Caco-2 (cell line): ENCODE results near the gene ATG16L1. TPM values are rescaled to one million over a fixed set of nuclear protein-coding genes. Genes with fewer than 3 reads are reported as not detected.

Experiments
- BruUV-seq: library from RNA; stranded (reverse); fragments of 400-500 nt; replicated peaks from 2 replicates; lab custom pipeline; 2021; lab: Mats Ljungman, UMichigan
- CTCF ChIA-PET: fragments of 300-600 bp; sonication (Branson Sonifier 250); formaldehyde crosslinking; loops from one replicate; lab custom pipeline; 2022; ENCODE audit warnings: antibody characterized with exemption; lab: Charles Lee
- POLR2A ChIA-PET: fragments of 300-600 bp; sonication (Branson Sonifier 250); formaldehyde crosslinking; loops from one replicate; lab custom pipeline; 2022; ENCODE audit warnings: antibody characterized with exemption; lab: Charles Lee
- DNase-seq, 2 experiments: peaks; one replicate each; pipeline versions ENCODE4 v3.0.0 to v3.0.0-alpha.2; 2020 to 2022
- H3K27me3 ChIP-seq: replicated peaks from 2 replicates; pipeline ENCODE4 v1.6.0; 2011; ENCODE audit warnings: low read length; ENCODE audit not compliant: control insufficient read depth, insufficient read depth
- H3K36me3 ChIP-seq: 2 replicates; pipeline ENCODE4 v1.5.1; 2011; ENCODE audit warnings: low read length; ENCODE audit not compliant: control insufficient read depth, insufficient read depth
- H3K4me1 ChIP-seq: fragments of 250-450 bp; sonication (Bioruptor Pico); 2 replicates; pipeline ENCODE4 v1.5.1; 2020; ENCODE audit warnings: mild to moderate bottlenecking
- H3K4me3 ChIP-seq: 2 replicates; pipeline ENCODE4 v1.5.1; 2011; ENCODE audit warnings: low read depth, mild to moderate bottlenecking, control low read depth, low read length
- H3K9me3 ChIP-seq: fragments of 250-450 bp; sonication (Bioruptor Pico); 2 replicates; pipeline ENCODE4 v1.5.1; 2020; ENCODE audit warnings: mild to moderate bottlenecking, moderate library complexity
- H3K27ac Mint-ChIP-seq: one replicate; pipeline ENCODE4 v1.8.0; 2022; ENCODE audit warnings: mixed read lengths; ENCODE audit not compliant: unreplicated experiment
- H3K27me3 Mint-ChIP-seq: one replicate; pipeline ENCODE4 v1.8.0; 2022; ENCODE audit warnings: mixed read lengths; ENCODE audit not compliant: insufficient read depth, unreplicated experiment
- H3K36me3 Mint-ChIP-seq: one replicate; pipeline ENCODE4 v1.8.0; 2022; ENCODE audit warnings: mild to moderate bottlenecking, mixed read lengths; ENCODE audit not compliant: insufficient read depth, unreplicated experiment
- H3K4me1 Mint-ChIP-seq: one replicate; pipeline ENCODE4 v1.8.0; 2022; ENCODE audit warnings: low read depth, mixed read lengths; ENCODE audit not compliant: unreplicated experiment
- H3K4me3 Mint-ChIP-seq: one replicate; pipeline ENCODE4 v1.8.0; 2022; ENCODE audit warnings: mild to moderate bottlenecking, moderate library complexity, mixed read lengths; ENCODE audit not compliant: unreplicated experiment
- H3K9me3 Mint-ChIP-seq: one replicate; pipeline ENCODE4 v1.8.0; 2022; ENCODE audit warnings: mixed read lengths; ENCODE audit not compliant: unreplicated experiment
- intact Hi-C: fragments of 100-400 bp; cut with micrococcal nuclease; formaldehyde crosslinking; loops from one replicate; pipeline ENCODE4 v1.10.0; 2022; ENCODE audit not compliant: unreplicated experiment
- total RNA-seq: library from RNA; stranded (reverse); gene quantifications from 2 replicates; pipeline ENCODE4 v1.2.3, GENCODE V29; 2022
- TF ChIP-seq, protein P1 (sequence below), 2 experiments: fragments of 200-600 bp in 1 of 2; IDR thresholded peaks; 1 replicate in 1 of 2; 2 replicates in 1 of 2; pipeline versions ENCODE4 v1.5.1 to v1.8.0; 2011 to 2022; ENCODE audit warnings: antibody characterized with exemption in 1 of 2, control low read depth in 1 of 2, inconsistent platforms in 1 of 2, low read depth in 1 of 2, low read length in 1 of 2, mild to moderate bottlenecking in 1 of 2, moderate library complexity in 1 of 2; ENCODE audit not compliant: insufficient read depth in 1 of 2, severe bottlenecking in 1 of 2, unreplicated experiment in 1 of 2

ATG16L1 gene
- total RNA-seq, 1 experiment from 2014 or later = 20.1 TPM

DNA sequence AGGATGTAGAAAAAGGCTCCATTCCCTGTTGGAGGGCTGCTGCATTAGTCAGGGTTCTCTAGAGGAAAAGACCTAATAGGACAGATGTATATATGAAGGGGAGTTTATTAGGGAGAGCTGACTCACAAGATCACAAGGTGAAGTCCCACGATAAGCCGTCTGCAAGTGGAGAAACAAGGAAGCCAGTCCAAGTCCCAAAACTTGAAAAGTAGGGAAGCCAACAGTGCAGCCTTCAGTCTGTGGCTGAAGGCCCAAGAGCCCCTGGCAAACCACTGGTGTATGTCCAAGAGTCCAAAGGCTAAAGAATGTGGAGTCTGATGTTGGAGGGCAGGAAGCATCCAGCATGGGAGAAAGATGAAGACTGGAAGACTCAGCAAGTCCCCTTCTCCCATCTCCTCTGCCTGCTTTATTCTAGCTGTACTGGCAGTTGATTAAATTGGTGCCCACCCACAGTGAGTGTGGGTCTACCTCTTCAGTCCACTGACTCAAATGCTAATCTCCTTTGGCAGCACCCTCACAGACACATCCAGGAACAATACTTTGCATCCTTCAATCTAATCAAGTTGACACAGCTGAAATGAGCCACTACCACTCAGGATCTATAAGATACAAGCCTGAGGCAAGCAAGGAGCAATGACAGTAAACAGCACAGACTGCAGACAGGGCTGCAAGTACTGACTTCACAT lies 30.0 kb upstream of the ATG16L1 start:
- intact Hi-C loops = no loop called here
- CTCF ChIA-PET = no interaction called here
- no peak for DNase-seq
- no peak overlapping the region for H3K4me3 ChIP-seq
- no peaks in the 10 kb centered on the region for H3K27me3 ChIP-seq
- H3K4me1 ChIP-seq = no peaks in the 10 kb centered on the region
- Mint-ChIP-seq H3K27me3 (peaks cover 5% of the 10 kb centered on the region), H3K4me3 (no peak overlapping the region), H3K9me3 (no peaks in the 10 kb centered on the region), H3K27ac (no peak overlapping the region), H3K36me3 (no peaks in the 10 kb centered on the region), H3K4me1 (no peaks in the 10 kb centered on the region)
- H3K36me3 ChIP-seq = no peaks in the 10 kb centered on the region
- BruUV-seq = no TSS peak
- POLR2A ChIA-PET = no interaction called here
- no peaks in the 10 kb centered on the region for H3K9me3 ChIP-seq
- TF ChIP-seq, protein P1, sequence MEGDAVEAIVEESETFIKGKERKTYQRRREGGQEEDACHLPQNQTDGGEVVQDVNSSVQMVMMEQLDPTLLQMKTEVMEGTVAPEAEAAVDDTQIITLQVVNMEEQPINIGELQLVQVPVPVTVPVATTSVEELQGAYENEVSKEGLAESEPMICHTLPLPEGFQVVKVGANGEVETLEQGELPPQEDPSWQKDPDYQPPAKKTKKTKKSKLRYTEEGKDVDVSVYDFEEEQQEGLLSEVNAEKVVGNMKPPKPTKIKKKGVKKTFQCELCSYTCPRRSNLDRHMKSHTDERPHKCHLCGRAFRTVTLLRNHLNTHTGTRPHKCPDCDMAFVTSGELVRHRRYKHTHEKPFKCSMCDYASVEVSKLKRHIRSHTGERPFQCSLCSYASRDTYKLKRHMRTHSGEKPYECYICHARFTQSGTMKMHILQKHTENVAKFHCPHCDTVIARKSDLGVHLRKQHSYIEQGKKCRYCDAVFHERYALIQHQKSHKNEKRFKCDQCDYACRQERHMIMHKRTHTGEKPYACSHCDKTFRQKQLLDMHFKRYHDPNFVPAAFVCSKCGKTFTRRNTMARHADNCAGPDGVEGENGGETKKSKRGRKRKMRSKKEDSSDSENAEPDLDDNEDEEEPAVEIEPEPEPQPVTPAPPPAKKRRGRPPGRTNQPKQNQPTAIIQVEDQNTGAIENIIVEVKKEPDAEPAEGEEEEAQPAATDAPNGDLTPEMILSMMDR (IDR thresholded peaks at IDR 0.05; ENCODE audit: insufficient read depth in 1 of 2, low read depth in 1 of 2, low read length in 1 of 2, severe bottlenecking in 1 of 2, unreplicated experiment in 1 of 2) = no peak

DNA sequence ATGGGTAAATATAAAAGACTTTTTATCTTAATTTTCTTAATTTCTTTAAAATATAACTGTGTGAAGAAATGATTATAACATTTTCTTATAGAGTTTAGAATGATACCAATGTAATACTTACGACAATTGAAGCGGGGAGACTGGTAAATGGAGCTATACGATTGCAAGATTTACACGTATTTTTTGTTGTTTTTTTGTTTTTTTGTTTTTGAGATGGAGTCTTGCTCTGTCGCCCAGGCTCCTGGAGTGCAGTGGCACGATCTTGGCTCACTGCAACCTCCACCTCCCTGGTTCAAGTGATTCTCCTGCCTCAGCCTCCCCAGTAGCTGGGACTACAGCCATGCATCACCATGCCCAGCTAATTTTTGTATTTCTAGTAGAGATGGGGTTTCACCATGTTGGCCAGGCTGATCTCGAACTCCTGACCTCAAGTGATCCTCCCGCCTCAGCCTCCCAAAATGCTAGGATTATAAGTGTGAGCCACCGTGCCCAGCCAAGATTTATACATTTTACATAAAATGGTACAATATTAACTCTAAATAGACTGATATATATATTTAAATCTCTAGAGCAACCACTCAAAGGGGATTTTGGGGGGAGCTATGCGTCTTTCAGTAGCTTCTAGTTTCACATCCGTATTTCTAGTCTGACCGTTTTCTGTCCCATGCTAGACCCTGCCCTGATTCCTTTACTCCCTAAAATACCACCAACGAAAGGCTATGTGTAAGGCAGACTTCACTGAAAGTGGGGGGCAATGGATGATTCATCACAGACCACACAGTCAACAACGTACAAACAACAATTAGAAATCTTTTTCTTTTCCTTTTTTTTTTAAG lies 28.2 kb upstream of the ATG16L1 start:
- H3K36me3 Mint-ChIP-seq = no peaks in the 10 kb centered on the region
- Histone ChIP-seq H3K4me3 (no peak overlapping the region), H3K4me1 (no peaks in the 10 kb centered on the region), H3K36me3 (no peaks in the 10 kb centered on the region), H3K27me3 (no peaks in the 10 kb centered on the region), H3K9me3 (no peaks in the 10 kb centered on the region)
- no peak for DNase-seq
- POLR2A ChIA-PET = no interaction called here
- H3K9me3 Mint-ChIP-seq = no peaks in the 10 kb centered on the region
- H3K4me3 Mint-ChIP-seq = no peak overlapping the region
- H3K27me3 Mint-ChIP-seq = peaks cover 5% of the 10 kb centered on the region
- no TSS peak for BruUV-seq
- no peak overlapping the region for H3K27ac Mint-ChIP-seq
- intact Hi-C loops = no loop called here
- CTCF ChIA-PET = no interaction called here
- H3K4me1 Mint-ChIP-seq = no peaks in the 10 kb centered on the region
- TF ChIP-seq, protein P1 (IDR thresholded peaks at IDR 0.05; ENCODE audit: insufficient read depth in 1 of 2, low read depth in 1 of 2, low read length in 1 of 2, severe bottlenecking in 1 of 2, unreplicated experiment in 1 of 2) = no peak

DNA sequence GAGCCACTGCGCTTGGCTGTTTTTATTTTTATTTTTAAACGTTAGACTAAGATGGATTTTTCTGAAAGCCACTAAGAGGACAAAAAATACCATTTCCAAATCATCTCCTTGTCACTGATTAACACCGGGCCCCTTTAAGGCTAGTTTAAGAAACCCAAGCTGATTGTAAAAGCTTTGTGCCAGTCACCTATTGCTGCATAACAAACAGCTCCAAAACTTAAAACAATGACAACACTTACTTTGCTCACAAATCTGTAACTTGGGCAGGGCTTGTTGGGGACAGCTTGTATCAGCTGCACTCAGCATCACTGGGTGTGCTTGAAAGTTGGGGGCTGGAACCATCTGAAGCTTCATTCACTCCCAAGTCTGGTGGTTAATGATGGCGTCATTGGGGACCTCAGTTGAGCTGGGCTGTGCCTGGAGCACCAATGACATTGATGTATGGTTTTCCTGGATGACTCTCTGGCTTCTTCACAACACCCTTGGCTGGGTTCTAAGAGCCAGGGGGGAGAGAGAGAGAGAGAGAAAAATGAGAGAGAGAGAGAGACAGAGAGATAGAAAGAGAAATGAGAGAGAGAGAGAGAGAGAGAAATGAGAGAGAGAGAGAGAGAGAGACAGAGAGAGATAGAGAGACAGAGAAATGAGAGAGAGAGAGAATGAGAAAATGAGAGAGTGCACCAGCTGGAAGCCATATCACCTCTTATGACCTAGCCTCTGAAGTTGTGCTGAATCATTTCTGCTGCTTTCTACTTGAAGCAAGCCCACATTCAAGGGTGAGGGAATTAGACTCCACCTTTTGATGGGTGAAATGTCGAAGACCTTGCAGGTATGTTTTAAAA lies 26.0 kb upstream of the ATG16L1 start:
- intact Hi-C loops = no loop called here
- H3K27ac Mint-ChIP-seq = no peak overlapping the region
- no peaks in the 10 kb centered on the region for H3K4me1 ChIP-seq
- H3K36me3 ChIP-seq = no peaks in the 10 kb centered on the region
- CTCF ChIA-PET = no interaction called here
- no peaks in the 10 kb centered on the region for H3K27me3 ChIP-seq
- BruUV-seq = no TSS peak
- TF ChIP-seq, protein P1 (IDR thresholded peaks at IDR 0.05; ENCODE audit: insufficient read depth in 1 of 2, low read depth in 1 of 2, low read length in 1 of 2, severe bottlenecking in 1 of 2, unreplicated experiment in 1 of 2) = no peak
- POLR2A ChIA-PET = no interaction called here
- H3K27me3 Mint-ChIP-seq = peaks cover 5% of the 10 kb centered on the region
- no peaks in the 10 kb centered on the region for H3K9me3 ChIP-seq
- DNase-seq = no peak
- H3K36me3 Mint-ChIP-seq = no peaks in the 10 kb centered on the region
- no peaks in the 10 kb centered on the region for H3K4me1 Mint-ChIP-seq
- H3K9me3 Mint-ChIP-seq = no peaks in the 10 kb centered on the region
- H3K4me3 ChIP-seq = no peak overlapping the region
- H3K4me3 Mint-ChIP-seq = no peak overlapping the region
